ENCODE measurements around the gene BAG1. TPM values are rescaled to one million over a fixed set of nuclear protein-coding genes. Genes with fewer than 3 reads are reported as not detected.

Gene BAG1
- total and polyA plus RNA-seq, 2 donors (not counting 1 experiment from before 2014, with no cell fraction given) = 19.7 to 60.2 TPM

DNA sequence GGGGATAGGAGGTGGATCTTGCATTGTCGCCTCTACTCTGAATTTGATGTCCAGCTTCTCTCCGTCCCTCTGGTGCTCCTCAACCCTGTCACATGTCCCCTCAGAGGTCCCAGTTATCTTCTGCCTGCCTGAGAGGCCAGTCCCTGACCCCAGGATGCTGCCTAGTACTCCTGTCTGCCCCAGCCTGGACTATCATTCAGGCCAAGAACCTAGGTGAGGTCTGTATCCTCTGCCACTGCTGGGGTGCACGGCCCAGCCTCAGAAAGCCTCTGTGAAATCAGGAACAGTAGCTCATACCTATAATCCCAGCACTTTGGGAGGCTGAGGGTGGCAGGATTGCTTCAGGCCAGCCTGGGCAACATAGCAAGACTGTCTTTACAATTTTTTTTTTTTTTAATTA lies 15.9 kb downstream of the BAG1 start:
- CTCF ChIA-PET = no interaction called here
- H3K9me3 ChIP-seq (ENCODE audit: control extremely low read depth in 1 of 3, control insufficient read depth in 2 of 3, insufficient read depth in 1 of 3, low read length in 2 of 3) = no peaks in the 10 kb centered on the region
- POLR2A ChIA-PET = no interaction called here
- no peak overlapping the region for H3K4me2 ChIP-seq (replicated peaks; ENCODE audit: low read depth, low read length, poor library complexity, severe bottlenecking)
- H3K9ac ChIP-seq (ENCODE audit: low read length) = no peak overlapping the region
- Mint-ChIP-seq H3K9me3 (ENCODE audit: insufficient read depth) (no peaks in the 10 kb centered on the region), H3K4me1 (peaks cover 15% of the 10 kb centered on the region), H3K4me3 (no peak overlapping the region), H3K27ac (peak overlapping the region; percentile 65), H3K27me3 (no peaks in the 10 kb centered on the region)
- ATAC-seq (ENCODE audit: low read depth) (no peak), DNase-seq (no peak)
- H3K4me1 ChIP-seq (ENCODE audit: control insufficient read depth in 2 of 2, insufficient read depth in 2 of 2, low read length in 2 of 2) = peaks cover 8 to 15% of the 10 kb centered on the region in 2 donors
- H3K27ac ChIP-seq (ENCODE audit: low read length in 2 of 2) = no peak overlapping the region
- H3K79me2 ChIP-seq (ENCODE audit: control insufficient read depth, insufficient read depth, low read length) = no peaks in the 10 kb centered on the region
- no peak overlapping the region for H3K4me3 ChIP-seq (ENCODE audit: control extremely low read depth in 1 of 5, extremely low read depth in 1 of 5, insufficient read depth in 1 of 5, low read depth in 2 of 5, low read length in 4 of 5)
- WGBS (ENCODE audit: insufficient coverage) = 93% methylated on average over 3 of the region's 3 CpGs
- no peak for TF ChIP-seq EZH2 (IDR thresholded peaks at IDR 0.05; ENCODE audit: borderline replicate concordance, insufficient read depth, low read depth, low read length, poor library complexity, severe bottlenecking)
- TF ChIP-seq, protein P1, sequence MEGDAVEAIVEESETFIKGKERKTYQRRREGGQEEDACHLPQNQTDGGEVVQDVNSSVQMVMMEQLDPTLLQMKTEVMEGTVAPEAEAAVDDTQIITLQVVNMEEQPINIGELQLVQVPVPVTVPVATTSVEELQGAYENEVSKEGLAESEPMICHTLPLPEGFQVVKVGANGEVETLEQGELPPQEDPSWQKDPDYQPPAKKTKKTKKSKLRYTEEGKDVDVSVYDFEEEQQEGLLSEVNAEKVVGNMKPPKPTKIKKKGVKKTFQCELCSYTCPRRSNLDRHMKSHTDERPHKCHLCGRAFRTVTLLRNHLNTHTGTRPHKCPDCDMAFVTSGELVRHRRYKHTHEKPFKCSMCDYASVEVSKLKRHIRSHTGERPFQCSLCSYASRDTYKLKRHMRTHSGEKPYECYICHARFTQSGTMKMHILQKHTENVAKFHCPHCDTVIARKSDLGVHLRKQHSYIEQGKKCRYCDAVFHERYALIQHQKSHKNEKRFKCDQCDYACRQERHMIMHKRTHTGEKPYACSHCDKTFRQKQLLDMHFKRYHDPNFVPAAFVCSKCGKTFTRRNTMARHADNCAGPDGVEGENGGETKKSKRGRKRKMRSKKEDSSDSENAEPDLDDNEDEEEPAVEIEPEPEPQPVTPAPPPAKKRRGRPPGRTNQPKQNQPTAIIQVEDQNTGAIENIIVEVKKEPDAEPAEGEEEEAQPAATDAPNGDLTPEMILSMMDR (IDR thresholded peaks at IDR 0.05) = no peak
- no peaks in the 10 kb centered on the region for H4K20me1 ChIP-seq (ENCODE audit: control insufficient read depth, insufficient read depth, low read length, poor library complexity, severe bottlenecking)
- no peaks in the 10 kb centered on the region for H3K27me3 ChIP-seq (replicated peaks in 1 of 4; ENCODE audit: control extremely low read depth in 1 of 4, control insufficient read depth in 3 of 4, insufficient read depth in 4 of 4, low read length in 3 of 4)
- H2AFZ ChIP-seq (ENCODE audit: insufficient read depth, low read depth, low read length, poor library complexity, severe bottlenecking) = no peak overlapping the region
- peaks cover 3 to 20% of the 10 kb centered on the region in 2 experiments for H3K36me3 ChIP-seq (replicated peaks in 1 of 2; ENCODE audit: control extremely low read depth in 1 of 2, control insufficient read depth in 1 of 2, extremely low read depth in 1 of 2, insufficient read depth in 2 of 2, low read length in 1 of 2)
- intact Hi-C loops (cut with micrococcal nuclease) = no loop called here

DNA sequence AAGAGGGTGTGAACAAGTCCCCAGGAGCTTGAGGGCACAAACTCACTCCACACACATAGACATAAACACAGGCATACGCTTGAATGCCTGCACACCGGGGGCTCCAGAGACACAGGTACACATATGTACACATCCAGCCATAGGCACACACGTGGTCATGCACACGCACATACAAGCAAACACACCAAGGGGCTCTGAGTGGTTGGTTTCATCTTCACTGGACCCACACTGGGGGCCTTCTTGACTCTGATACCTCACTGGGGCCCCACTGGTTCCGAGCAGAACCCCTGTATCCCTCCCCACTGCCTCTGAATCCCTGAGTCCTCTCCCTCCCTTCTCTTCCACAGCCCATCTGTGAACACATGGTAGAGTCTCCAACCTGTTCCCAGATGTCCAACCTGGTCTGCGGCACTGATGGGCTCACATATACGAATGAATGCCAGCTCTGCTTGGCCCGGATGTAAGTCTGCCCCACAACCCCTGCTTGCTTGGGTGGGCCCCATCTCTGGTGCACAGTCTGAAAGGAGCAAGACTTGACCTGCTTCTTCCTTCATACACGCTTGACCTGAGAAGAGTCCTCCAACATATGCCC lies 18.1 kb downstream of the BAG1 start:
- H3K27ac Mint-ChIP-seq = no peak overlapping the region

More for the DNA sequence above, 18.1 kb downstream of the BAG1 start:
- Histone ChIP-seq H3K27ac (ENCODE audit: low read length in 2 of 2) (no peak overlapping the region), H3K4me3 (ENCODE audit: control extremely low read depth in 1 of 5, extremely low read depth in 1 of 5, insufficient read depth in 1 of 5, low read depth in 2 of 5, low read length in 4 of 5) (no peak overlapping the region), H3K9me3 (ENCODE audit: control extremely low read depth in 1 of 3, control insufficient read depth in 2 of 3, insufficient read depth in 1 of 3, low read length in 2 of 3) (no peaks in the 10 kb centered on the region), H4K20me1 (ENCODE audit: control insufficient read depth, insufficient read depth, low read length, poor library complexity, severe bottlenecking) (no peaks in the 10 kb centered on the region), H3K79me2 (ENCODE audit: control insufficient read depth, insufficient read depth, low read length) (no peaks in the 10 kb centered on the region), H3K36me3 (replicated peaks in 1 of 2; ENCODE audit: control extremely low read depth in 1 of 2, control insufficient read depth in 1 of 2, extremely low read depth in 1 of 2, insufficient read depth in 2 of 2, low read length in 1 of 2) (peaks cover 0 to 5% of the 10 kb centered on the region in 2 experiments), H3K4me1 (ENCODE audit: control insufficient read depth in 2 of 2, insufficient read depth in 2 of 2, low read length in 2 of 2) (peaks cover 8 to 15% of the 10 kb centered on the region in 2 donors), H3K27me3 (replicated peaks in 1 of 4; ENCODE audit: control extremely low read depth in 1 of 4, control insufficient read depth in 3 of 4, insufficient read depth in 4 of 4, low read length in 3 of 4) (no peaks in the 10 kb centered on the region), H3K9ac (ENCODE audit: low read length) (no peak overlapping the region), H2AFZ (ENCODE audit: insufficient read depth, low read depth, low read length, poor library complexity, severe bottlenecking) (no peak overlapping the region), H3K4me2 (replicated peaks; ENCODE audit: low read depth, low read length, poor library complexity, severe bottlenecking) (no peak overlapping the region)
- intact Hi-C loops (cut with micrococcal nuclease) = no loop called here
- Mint-ChIP-seq H3K4me3 (no peak overlapping the region), H3K27me3 (no peaks in the 10 kb centered on the region), H3K9me3 (ENCODE audit: insufficient read depth) (no peaks in the 10 kb centered on the region), H3K4me1 (peaks cover 15% of the 10 kb centered on the region)
- ATAC-seq (ENCODE audit: low read depth) (no peak), DNase-seq (no peak)
- no peak for TF ChIP-seq EZH2 (IDR thresholded peaks at IDR 0.05; ENCODE audit: borderline replicate concordance, insufficient read depth, low read depth, low read length, poor library complexity, severe bottlenecking)
- WGBS (ENCODE audit: insufficient coverage) = 98% methylated on average over 9 of the region's 9 CpGs
- CTCF ChIA-PET = no interaction called here
- POLR2A ChIA-PET = no interaction called here

Measured in B cell (primary cell).